B cell (primary cell): ENCODE results near the gene POU2F2. TPM values are rescaled to one million over a fixed set of nuclear protein-coding genes. Genes with fewer than 3 reads are reported as not detected.

Source experiments
- ATAC-seq: fragments of 200-7000 bp; cut with Tn5 transposase; one replicate; pipeline ENCODE4 v1.10.0; 2021; ENCODE audit warnings: low read depth, mild to moderate bottlenecking, moderate number of reproducible peaks, moderate library complexity
- CTCF ChIA-PET: fragments of 350-600 bp; sonication (Branson Sonifier 250); formaldehyde crosslinking; loops from one replicate; lab custom pipeline; 2021; ENCODE audit warnings: antibody characterized with exemption, inconsistent platforms; lab: Charles Lee
- POLR2A ChIA-PET: fragments of 350-600 bp; sonication (Branson Sonifier 250); formaldehyde crosslinking; loops from one replicate; lab custom pipeline; 2021; ENCODE audit warnings: antibody characterized with exemption; lab: Charles Lee
- DNase-seq: peaks from one replicate; pipeline ENCODE4 v3.0.0; 2013
- H2AFZ ChIP-seq: 2 replicates; pipeline ENCODE4 v1.6.1; 2012; ENCODE audit warnings: mild to moderate bottlenecking, low read depth, low read length; ENCODE audit not compliant: insufficient read depth, poor library complexity, severe bottlenecking
- H3K27ac ChIP-seq, 2 donors: 1 replicate in 1 of 2; 2 replicates in 1 of 2; pipeline ENCODE4 v1.5.1; 2012 to 2013; ENCODE audit warnings: low read length in 2 of 2, mild to moderate bottlenecking in 2 of 2, moderate library complexity in 1 of 2
- H3K27me3 ChIP-seq, 4 experiments: fragments of 200-600 bp in 1 of 4; sonication (generic) in 1 of 4; replicated peaks in 1 of 4; 1 replicate in 2 of 4; 2 replicates in 2 of 4; pipeline versions ENCODE4 v1.6.1 to v1.7.0; 2013 to 2016; ENCODE audit warnings: low read length in 3 of 4, mild to moderate bottlenecking in 2 of 4, mixed read lengths in 1 of 4, moderate library complexity in 1 of 4; ENCODE audit not compliant: insufficient read depth in 4 of 4, control insufficient read depth in 3 of 4; ENCODE audit errors: control extremely low read depth in 1 of 4
- H3K36me3 ChIP-seq, 2 experiments: replicated peaks in 1 of 2; 1 replicate in 1 of 2; 2 replicates in 1 of 2; pipeline versions ENCODE4 v1.6.1 to v1.7.1; 2013; ENCODE audit warnings: low read length in 1 of 2; ENCODE audit not compliant: insufficient read depth in 2 of 2, control insufficient read depth in 1 of 2; ENCODE audit errors: control extremely low read depth in 1 of 2, extremely low read depth in 1 of 2
- H3K4me1 ChIP-seq, 2 donors: fragments of 200-600 bp in 1 of 2; sonication (generic) in 1 of 2; 1 replicate in 1 of 2; 2 replicates in 1 of 2; pipeline versions ENCODE4 v1.5.1 to v1.6.1; 2013 to 2017; ENCODE audit warnings: low read length in 2 of 2; ENCODE audit not compliant: control insufficient read depth in 2 of 2, insufficient read depth in 2 of 2
- H3K4me2 ChIP-seq: replicated peaks from 2 replicates; pipeline ENCODE3; 2012; ENCODE audit warnings: mild to moderate bottlenecking, low read depth, low read length; ENCODE audit not compliant: poor library complexity, severe bottlenecking
- H3K4me3 ChIP-seq, 5 experiments: fragments of 200-600 bp in 1 of 5; sonication (generic) in 1 of 5; 1 replicate in 3 of 5; 2 replicates in 2 of 5; pipeline versions ENCODE4 v1.5.1 to v1.7.0; 2011 to 2016; ENCODE audit warnings: low read length in 4 of 5, mild to moderate bottlenecking in 4 of 5, low read depth in 2 of 5, control low read depth in 1 of 5, moderate library complexity in 1 of 5; ENCODE audit not compliant: insufficient read depth in 1 of 5; ENCODE audit errors: control extremely low read depth in 1 of 5, extremely low read depth in 1 of 5
- H3K79me2 ChIP-seq: fragments of 200-600 bp; sonication (generic); one replicate; pipeline ENCODE4 v1.6.0; 2016; ENCODE audit warnings: low read length; ENCODE audit not compliant: control insufficient read depth, insufficient read depth
- H3K9ac ChIP-seq: fragments of 200-600 bp; sonication (generic); 2 replicates; pipeline ENCODE4 v1.6.1; 2017; ENCODE audit warnings: mild to moderate bottlenecking, low read length, moderate library complexity
- H3K9me3 ChIP-seq, 3 donors: one replicate each; pipeline versions ENCODE4 v1.6.1 to v1.7.1; 2013; ENCODE audit warnings: low read length in 2 of 3; ENCODE audit not compliant: control insufficient read depth in 2 of 3, insufficient read depth in 1 of 3; ENCODE audit errors: control extremely low read depth in 1 of 3
- H4K20me1 ChIP-seq: 2 replicates; pipeline ENCODE4 v1.6.0; 2012; ENCODE audit warnings: mild to moderate bottlenecking, low read length; ENCODE audit not compliant: insufficient read depth, control insufficient read depth, poor library complexity, severe bottlenecking
- H3K27ac Mint-ChIP-seq: one replicate; pipeline ENCODE4 v1.8.0; 2021; ENCODE audit warnings: mixed read lengths
- H3K27me3 Mint-ChIP-seq: one replicate; pipeline ENCODE4 v1.8.0; 2021; ENCODE audit warnings: mixed read lengths
- H3K4me1 Mint-ChIP-seq: one replicate; pipeline ENCODE4 v1.8.0; 2021; ENCODE audit warnings: mixed read lengths
- H3K4me3 Mint-ChIP-seq: one replicate; pipeline ENCODE4 v1.8.0; 2021; ENCODE audit warnings: mixed read lengths
- H3K9me3 Mint-ChIP-seq: one replicate; pipeline ENCODE4 v1.8.0; 2022; ENCODE audit warnings: mixed read lengths; ENCODE audit not compliant: insufficient read depth
- CTCF ChIP-seq: fragments of 200-600 bp; IDR thresholded peaks from one replicate; pipeline ENCODE4 v1.8.0; 2022; ENCODE audit warnings: antibody characterized with exemption, mild to moderate bottlenecking
- EZH2 ChIP-seq: IDR thresholded peaks from 2 replicates; pipeline ENCODE4 v1.6.1; 2012; ENCODE audit warnings: borderline replicate concordance, low read depth, mild to moderate bottlenecking, moderate library complexity, low read length; ENCODE audit not compliant: insufficient read depth, poor library complexity, severe bottlenecking
- WGBS: methylation state at CpG from one replicate; pipeline ENCODE4 v1.1.5; 2013; ENCODE audit warnings: missing lambda C conversion rate; ENCODE audit not compliant: insufficient coverage; 5-methylcytosine and 5-hydroxymethylcytosine counted together
- intact Hi-C: fragments of 100-400 bp; cut with micrococcal nuclease; formaldehyde crosslinking; loops from one replicate; pipeline ENCODE4 v1.10.0; 2022
- polyA plus RNA-seq: library from polyadenylated mRNA; depleted of rRNA; stranded (reverse); fragments of >200 nt; gene quantifications from 2 replicates; pipeline ENCODE4 v1.2.3, GENCODE V29; 2012
- total RNA-seq, 2 donors: library from RNA; stranded (reverse); fragments of 120-200 nt in 1 of 2; gene quantifications; 1 replicate in 1 of 2; 2 replicates in 1 of 2; pipeline versions ENCODE4 v1.2.3 to v1.2.4, GENCODE V29; 2013 to 2022

Gene POU2F2
- total and polyA plus RNA-seq, 2 donors (not counting 1 experiment from before 2014, with no cell fraction given), result 152 to 170 TPM

DNA sequence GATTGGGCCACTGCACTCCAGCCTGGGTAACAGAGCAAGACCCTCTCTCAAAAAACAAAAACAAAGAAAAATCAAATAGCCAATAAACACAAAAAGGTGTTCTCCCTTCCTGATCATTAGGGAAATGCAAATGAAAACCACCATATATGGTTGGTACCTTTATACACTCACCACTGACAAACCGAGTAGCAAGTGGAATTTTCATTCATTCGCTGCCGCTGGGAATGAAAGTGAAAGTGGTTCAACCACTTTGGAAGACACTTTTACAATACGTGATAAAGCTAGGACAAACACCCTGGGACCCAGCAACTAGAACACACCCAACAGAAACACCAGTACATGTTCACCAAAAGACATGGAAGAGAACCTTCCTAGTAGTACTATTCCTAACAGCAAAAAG, 83.3 kb downstream of the POU2F2 start:
- Histone ChIP-seq H3K9ac (peak overlapping the region; percentile 27), H3K4me3 (no peak overlapping the region), H3K9me3 (no peaks in the 10 kb centered on the region), H3K36me3 (no peaks in the 10 kb centered on the region), H3K27me3 (no peaks in the 10 kb centered on the region), H3K4me1 (peaks cover 0 to 4% of the 10 kb centered on the region in 2 donors), H3K79me2 (no peaks in the 10 kb centered on the region), H3K4me2 (peak overlapping the region; percentile 47), H3K27ac (no peak overlapping the region), H4K20me1 (no peaks in the 10 kb centered on the region), H2AFZ (peak overlapping the region; percentile 55)
- TF ChIP-seq EZH2, result no peak
- TF ChIP-seq CTCF, result no peak
- ATAC-seq (no peak), DNase-seq (no peak)
- Mint-ChIP-seq H3K4me3 (peak overlapping the region; percentile 59), H3K27me3 (no peaks in the 10 kb centered on the region), H3K4me1 (peaks cover 7% of the 10 kb centered on the region), H3K9me3 (no peaks in the 10 kb centered on the region), H3K27ac (no peak overlapping the region)
- WGBS, result 50% methylated on average over 3 of the region's 4 CpGs
- POLR2A ChIA-PET, result no interaction called here
- CTCF ChIA-PET, result interaction anchor here (2.1 kb wide), 1 partner anchor 14 kb away, joined by 11 read pairs; no protein-coding TSS in a partner anchor
- intact Hi-C loops, result no loop called here

DNA sequence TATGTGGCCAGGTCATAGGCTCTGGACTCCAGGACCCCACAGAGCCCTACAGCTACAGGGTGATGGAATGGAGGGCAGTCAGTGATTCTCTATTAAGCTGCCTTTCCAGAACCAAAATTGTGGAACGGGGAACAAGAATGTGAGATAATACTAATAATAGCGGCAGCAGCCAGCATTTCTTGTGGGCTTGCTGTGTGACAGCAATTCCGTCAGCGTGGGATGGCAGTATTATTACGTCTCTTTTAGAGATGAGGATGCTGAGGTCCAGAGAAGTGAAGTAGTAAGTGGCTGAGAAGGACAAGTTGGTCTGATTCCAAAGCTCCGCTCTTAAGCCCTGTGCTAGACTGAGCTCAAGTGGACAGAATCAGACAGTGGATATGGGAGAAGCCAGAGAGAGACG, 86.7 kb downstream of the POU2F2 start:
- no peaks in the 10 kb centered on the region for H4K20me1 ChIP-seq
- POLR2A ChIA-PET, result interaction anchor here (0.6 kb wide), 1 partner anchor 80 kb away, joined by 5 read pairs; no protein-coding TSS in a partner anchor
- H3K27me3 ChIP-seq, result no peaks in the 10 kb centered on the region
- no peak overlapping the region for H3K4me3 Mint-ChIP-seq
- 86% methylated on average over 7 of the region's 7 CpGs for WGBS
- no peaks in the 10 kb centered on the region for H3K9me3 Mint-ChIP-seq
- H2AFZ ChIP-seq, result no peak overlapping the region
- no peaks in the 10 kb centered on the region for H3K79me2 ChIP-seq
- H3K9ac ChIP-seq, result no peak overlapping the region
- ATAC-seq, result no peak
- H3K4me1 ChIP-seq, result peaks cover 0 to 4% of the 10 kb centered on the region in 2 donors
- H3K27me3 Mint-ChIP-seq, result no peaks in the 10 kb centered on the region
- H3K4me1 Mint-ChIP-seq, result peaks cover 7% of the 10 kb centered on the region
- H3K27ac Mint-ChIP-seq, result no peak overlapping the region
- H3K9me3 ChIP-seq, result no peaks in the 10 kb centered on the region
- CTCF ChIA-PET, result interaction anchor here (1.4 kb wide), 1 partner anchor 8 kb away, joined by 5 read pairs; no protein-coding TSS in a partner anchor
- H3K4me3 ChIP-seq, result no peak overlapping the region
- H3K4me2 ChIP-seq, result no peak overlapping the region
- H3K27ac ChIP-seq, result no peak overlapping the region
- DNase-seq, result no peak
- intact Hi-C loops, result no loop called here
- TF ChIP-seq CTCF, result no peak
- no peak for TF ChIP-seq EZH2
- no peaks in the 10 kb centered on the region for H3K36me3 ChIP-seq
